Measurements from ENCODE around the gene RPL32.

DNA sequence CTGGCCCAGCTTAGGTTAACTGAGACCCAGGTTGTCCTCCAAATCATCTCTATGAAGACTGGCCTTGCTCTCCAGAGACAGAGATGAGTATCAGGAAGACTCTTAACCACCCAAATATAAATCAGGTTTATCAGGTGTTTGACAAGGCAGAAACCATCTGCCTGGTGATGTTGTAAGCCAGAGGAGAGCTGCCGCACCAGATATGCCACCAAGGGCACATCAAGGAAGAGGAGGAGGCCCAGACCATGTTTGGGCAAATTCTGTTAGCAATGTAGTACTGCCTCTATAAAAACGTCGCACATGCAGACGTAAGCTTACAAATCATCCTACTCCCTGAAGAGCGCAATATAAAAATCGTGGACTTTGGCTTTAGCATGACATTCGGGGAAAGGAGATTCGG lies 21.0 kb upstream of the RPL32 start:
- TF ChIP-seq POLR2A (IDR thresholded peaks at IDR 0.05; ENCODE audit: low read length) (no peak), GATA1 (IDR thresholded peaks at IDR 0.05; ENCODE audit: low read depth, low read length) (no peak)

Data from erythroblast (primary cell).